ENCODE measurements around the gene COL5A2. TPM values are rescaled to one million over a fixed set of nuclear protein-coding genes. Genes with fewer than 3 reads are reported as not detected.

Gene COL5A2
- total RNA-seq, 1 donor = 0.94 TPM

GRCh38 chr2:189164746-189165145, 14.8 kb downstream of the COL5A2 start:
- Histone ChIP-seq H3K9me3 (ENCODE audit: low read depth, low read length) (no peaks in the 10 kb centered on the region), H3K4me1 (ENCODE audit: insufficient read depth, low read length) (no peaks in the 10 kb centered on the region), H3K27me3 (ENCODE audit: insufficient read depth, low read length) (no peaks in the 10 kb centered on the region), H3K4me3 (ENCODE audit: low read length) (no peak overlapping the region)

DNA sequence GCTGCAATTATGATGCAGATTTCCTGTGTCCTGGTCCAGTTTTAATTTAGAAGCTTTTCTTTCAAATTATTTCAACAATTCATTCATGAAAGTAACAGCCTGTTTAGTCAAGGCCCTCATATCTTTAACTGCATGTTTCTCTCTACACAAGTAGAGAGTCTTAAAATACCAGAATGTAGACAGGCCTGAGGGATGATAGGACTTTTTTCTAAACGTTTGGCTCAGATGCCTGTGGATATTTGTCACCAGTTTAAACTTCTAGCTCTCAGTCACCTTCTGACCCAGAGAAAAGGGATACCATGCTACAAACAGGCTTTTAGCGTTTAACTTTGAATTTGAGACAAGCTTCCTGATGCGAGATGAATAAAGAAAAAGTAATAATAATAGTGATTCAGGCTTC, 15.7 kb downstream of the COL5A2 start:
- H3K4me3 ChIP-seq (ENCODE audit: low read length) = no peak overlapping the region
- H3K4me1 ChIP-seq (ENCODE audit: insufficient read depth, low read length) = no peaks in the 10 kb centered on the region
- H3K9me3 ChIP-seq (ENCODE audit: low read depth, low read length) = no peaks in the 10 kb centered on the region
- H3K27me3 ChIP-seq (ENCODE audit: insufficient read depth, low read length) = no peaks in the 10 kb centered on the region

- Histone ChIP-seq H3K4me3 (ENCODE audit: low read length) (no peak overlapping the region), H3K4me1 (ENCODE audit: insufficient read depth, low read length) (no peaks in the 10 kb centered on the region), H3K9me3 (ENCODE audit: low read depth, low read length) (no peaks in the 10 kb centered on the region), H3K27me3 (ENCODE audit: insufficient read depth, low read length) (no peaks in the 10 kb centered on the region)
Observed at GRCh38 chr2:189162566-189162965, 17.0 kb downstream of the COL5A2 start.

DNA sequence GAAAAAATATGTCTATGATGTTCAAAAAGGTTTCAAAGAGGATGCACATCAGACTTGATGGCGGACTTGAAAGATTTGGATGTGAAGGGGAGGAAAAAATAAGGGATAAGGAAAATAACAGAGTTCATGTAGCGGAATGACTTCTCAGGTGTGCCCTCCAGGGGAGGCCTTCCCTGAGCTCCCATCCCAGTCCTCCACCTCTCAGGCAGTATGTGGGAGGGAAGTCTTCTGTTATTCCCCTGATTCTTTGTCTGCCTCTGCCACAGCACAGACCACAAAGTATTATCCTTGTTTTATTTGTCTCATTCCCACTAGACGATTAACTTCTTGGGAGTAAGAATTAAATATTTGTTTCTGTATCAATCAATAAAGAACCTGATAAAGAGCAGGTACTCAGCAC, 17.7 kb downstream of the COL5A2 start:
- Histone ChIP-seq H3K9me3 (ENCODE audit: low read depth, low read length) (no peaks in the 10 kb centered on the region), H3K27me3 (ENCODE audit: insufficient read depth, low read length) (no peaks in the 10 kb centered on the region), H3K4me1 (ENCODE audit: insufficient read depth, low read length) (no peaks in the 10 kb centered on the region), H3K4me3 (ENCODE audit: low read length) (no peak overlapping the region)

GRCh38 chr2:189159717-189160116, 19.8 kb downstream of the COL5A2 start:
- no peaks in the 10 kb centered on the region for H3K4me1 ChIP-seq (ENCODE audit: insufficient read depth, low read length)
- no peak overlapping the region for H3K4me3 ChIP-seq (ENCODE audit: low read length)
- no peaks in the 10 kb centered on the region for H3K27me3 ChIP-seq (ENCODE audit: insufficient read depth, low read length)
- H3K9me3 ChIP-seq (ENCODE audit: low read depth, low read length) = no peaks in the 10 kb centered on the region

GRCh38 chr2:189159273-189159672, 20.3 kb downstream of the COL5A2 start:
- no peaks in the 10 kb centered on the region for H3K9me3 ChIP-seq (ENCODE audit: low read depth, low read length)
- H3K27me3 ChIP-seq (ENCODE audit: insufficient read depth, low read length) = no peaks in the 10 kb centered on the region
- no peaks in the 10 kb centered on the region for H3K4me1 ChIP-seq (ENCODE audit: insufficient read depth, low read length)
- H3K4me3 ChIP-seq (ENCODE audit: low read length) = no peak overlapping the region

- Histone ChIP-seq H3K9me3 (ENCODE audit: low read depth, low read length) (no peaks in the 10 kb centered on the region), H3K27me3 (ENCODE audit: insufficient read depth, low read length) (no peaks in the 10 kb centered on the region), H3K4me3 (ENCODE audit: low read length) (no peak overlapping the region), H3K4me1 (ENCODE audit: insufficient read depth, low read length) (no peaks in the 10 kb centered on the region)
Observed at GRCh38 chr2:189157939-189158338, 21.6 kb downstream of the COL5A2 start.

DNA sequence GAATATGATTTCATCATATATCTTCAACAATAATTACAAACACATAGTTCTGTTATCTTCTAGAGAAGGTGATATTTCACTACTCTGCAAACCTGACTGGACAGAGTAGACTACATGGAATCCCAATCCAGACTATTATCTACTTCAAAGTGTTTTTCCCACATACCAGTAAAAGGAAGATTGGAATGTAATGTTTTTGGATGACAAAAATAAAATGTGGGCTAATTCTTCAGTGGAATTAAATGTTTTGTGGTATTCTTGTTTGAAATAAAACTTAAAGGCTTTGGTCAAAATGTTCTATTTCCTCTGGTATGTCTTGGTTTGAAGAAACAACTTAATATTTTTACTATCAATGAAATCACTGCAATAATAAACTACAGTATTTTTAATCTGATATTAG, 22.1 kb downstream of the COL5A2 start:
- no peaks in the 10 kb centered on the region for H3K9me3 ChIP-seq (ENCODE audit: low read depth, low read length)
- no peak overlapping the region for H3K4me3 ChIP-seq (ENCODE audit: low read length)
- no peaks in the 10 kb centered on the region for H3K27me3 ChIP-seq (ENCODE audit: insufficient read depth, low read length)
- H3K4me1 ChIP-seq (ENCODE audit: insufficient read depth, low read length) = no peaks in the 10 kb centered on the region

DNA sequence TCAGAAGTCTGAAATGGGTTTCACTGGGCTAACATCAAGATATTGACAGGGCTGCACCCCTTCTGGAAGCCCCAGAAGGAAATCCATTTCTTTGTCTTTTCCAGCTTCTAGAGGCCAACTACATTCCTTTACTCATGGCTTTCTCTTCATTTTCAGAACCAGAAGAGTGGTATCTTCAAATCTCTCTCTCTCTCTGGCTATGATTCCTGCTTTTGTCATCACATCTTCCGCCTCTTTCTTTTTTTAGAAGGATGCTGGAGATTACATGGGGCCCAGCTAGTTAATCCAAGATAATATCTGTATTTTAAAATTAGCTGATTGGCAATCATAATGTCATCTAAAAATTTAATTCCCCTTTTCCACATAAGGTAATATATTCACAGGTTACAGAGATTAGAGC, 23.8 kb downstream of the COL5A2 start:
- Histone ChIP-seq H3K4me3 (ENCODE audit: low read length) (no peak overlapping the region), H3K9me3 (ENCODE audit: low read depth, low read length) (no peaks in the 10 kb centered on the region), H3K27me3 (ENCODE audit: insufficient read depth, low read length) (no peaks in the 10 kb centered on the region), H3K4me1 (ENCODE audit: insufficient read depth, low read length) (no peaks in the 10 kb centered on the region)

GRCh38 chr2:189153619-189154018, 25.9 kb downstream of the COL5A2 start:
- Histone ChIP-seq H3K4me3 (ENCODE audit: low read length) (no peak overlapping the region), H3K9me3 (ENCODE audit: low read depth, low read length) (no peaks in the 10 kb centered on the region), H3K4me1 (ENCODE audit: insufficient read depth, low read length) (no peaks in the 10 kb centered on the region), H3K27me3 (ENCODE audit: insufficient read depth, low read length) (no peaks in the 10 kb centered on the region)

- Histone ChIP-seq H3K4me3 (ENCODE audit: low read length) (no peak overlapping the region), H3K9me3 (ENCODE audit: low read depth, low read length) (no peaks in the 10 kb centered on the region), H3K27me3 (ENCODE audit: insufficient read depth, low read length) (no peaks in the 10 kb centered on the region), H3K4me1 (ENCODE audit: insufficient read depth, low read length) (no peaks in the 10 kb centered on the region)
Observed at GRCh38 chr2:189152483-189152882, 27.1 kb downstream of the COL5A2 start.

DNA sequence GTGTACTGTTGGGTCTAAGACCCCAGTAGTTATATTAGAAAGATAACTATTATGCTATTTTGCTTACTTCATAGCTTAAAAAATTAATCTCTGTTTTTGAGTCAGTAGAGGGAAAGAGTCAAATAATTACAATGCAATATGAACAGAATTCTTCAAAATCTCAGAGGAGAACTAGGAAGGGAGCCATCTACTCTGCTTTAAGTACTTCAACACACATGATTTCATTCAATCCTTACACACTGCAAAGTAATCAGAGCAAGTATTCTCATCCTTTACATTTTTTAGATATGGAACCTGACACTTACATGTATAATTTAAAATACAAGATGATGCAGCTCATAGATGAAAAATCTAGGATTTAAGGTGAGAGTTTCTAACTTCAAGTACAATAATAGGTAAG, 27.7 kb downstream of the COL5A2 start:
- no peaks in the 10 kb centered on the region for H3K9me3 ChIP-seq (ENCODE audit: low read depth, low read length)
- no peaks in the 10 kb centered on the region for H3K27me3 ChIP-seq (ENCODE audit: insufficient read depth, low read length)
- H3K4me3 ChIP-seq (ENCODE audit: low read length) = no peak overlapping the region
- no peaks in the 10 kb centered on the region for H3K4me1 ChIP-seq (ENCODE audit: insufficient read depth, low read length)

GRCh38 chr2:189150033-189150432, 29.5 kb downstream of the COL5A2 start:
- no peaks in the 10 kb centered on the region for H3K9me3 ChIP-seq (ENCODE audit: low read depth, low read length)
- no peaks in the 10 kb centered on the region for H3K27me3 ChIP-seq (ENCODE audit: insufficient read depth, low read length)
- no peaks in the 10 kb centered on the region for H3K4me1 ChIP-seq (ENCODE audit: insufficient read depth, low read length)
- H3K4me3 ChIP-seq (ENCODE audit: low read length) = no peak overlapping the region

DNA sequence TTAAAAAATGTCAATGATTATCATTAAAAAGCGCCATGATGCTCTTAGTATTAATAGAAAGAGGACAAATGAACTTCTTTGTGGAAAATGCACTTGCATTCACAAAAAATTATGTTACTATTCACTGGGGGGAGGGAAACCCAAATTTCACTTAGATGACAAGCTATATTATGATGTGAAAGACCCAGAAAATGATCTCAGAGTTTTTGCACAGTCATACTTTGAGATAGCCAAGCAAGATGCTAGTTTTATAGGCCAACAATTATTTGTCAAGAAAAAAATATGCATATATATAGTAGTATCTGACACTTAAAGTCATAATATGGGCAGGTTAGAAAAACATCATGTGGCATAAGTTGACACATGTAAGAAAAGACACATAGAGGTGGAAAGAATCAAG, 31.6 kb downstream of the COL5A2 start:
- no peaks in the 10 kb centered on the region for H3K27me3 ChIP-seq (ENCODE audit: insufficient read depth, low read length)
- H3K9me3 ChIP-seq (ENCODE audit: low read depth, low read length) = no peaks in the 10 kb centered on the region
- no peak overlapping the region for H3K4me3 ChIP-seq (ENCODE audit: low read length)
- no peaks in the 10 kb centered on the region for H3K4me1 ChIP-seq (ENCODE audit: insufficient read depth, low read length)

DNA sequence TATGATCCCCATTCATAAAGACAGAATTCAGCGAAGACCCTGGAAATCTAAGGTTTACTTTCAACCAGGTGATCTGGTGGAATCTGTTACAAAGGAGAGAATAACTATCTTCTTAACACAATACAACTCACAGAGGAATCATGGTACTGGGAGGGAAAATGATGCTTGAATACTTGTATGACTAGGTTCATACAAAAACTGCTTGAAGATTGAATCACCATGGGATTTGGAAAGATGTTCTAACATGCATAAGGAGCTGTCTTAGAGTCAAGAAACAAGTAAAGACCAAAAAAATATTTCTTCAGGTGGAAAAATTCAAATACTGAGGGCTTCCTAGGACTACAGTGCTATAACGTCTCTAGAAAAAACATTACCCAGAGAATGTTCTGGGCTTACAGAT, 32.2 kb downstream of the COL5A2 start:
- Histone ChIP-seq H3K4me1 (ENCODE audit: insufficient read depth, low read length) (no peaks in the 10 kb centered on the region), H3K4me3 (ENCODE audit: low read length) (no peak overlapping the region), H3K27me3 (ENCODE audit: insufficient read depth, low read length) (no peaks in the 10 kb centered on the region), H3K9me3 (ENCODE audit: low read depth, low read length) (no peaks in the 10 kb centered on the region)

DNA sequence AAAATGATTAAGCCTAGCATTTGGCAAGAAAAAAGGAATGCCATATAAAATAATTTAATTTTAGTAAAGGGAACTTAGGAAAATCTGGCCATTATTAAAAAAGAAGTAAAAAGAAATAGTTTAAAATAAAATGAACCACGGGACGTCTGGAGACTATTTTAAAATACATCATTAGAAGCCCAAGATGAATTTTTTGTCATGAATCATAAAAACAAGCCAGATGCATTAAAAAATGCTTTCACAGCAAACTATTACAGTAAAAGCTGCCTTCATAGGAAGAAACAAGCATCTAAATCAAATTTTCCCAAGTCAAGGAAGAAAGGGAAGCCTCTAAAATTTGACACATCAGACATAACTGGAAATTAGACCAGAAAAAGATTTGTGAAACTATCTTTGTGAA, 33.0 kb downstream of the COL5A2 start:
- Histone ChIP-seq H3K4me1 (ENCODE audit: insufficient read depth, low read length) (no peaks in the 10 kb centered on the region), H3K9me3 (ENCODE audit: low read depth, low read length) (no peaks in the 10 kb centered on the region), H3K4me3 (ENCODE audit: low read length) (no peak overlapping the region), H3K27me3 (ENCODE audit: insufficient read depth, low read length) (no peaks in the 10 kb centered on the region)

GRCh38 chr2:189144700-189145211, 34.8 kb downstream of the COL5A2 start:
- H3K4me3 ChIP-seq (ENCODE audit: low read length) = no peak overlapping the region
- no peaks in the 10 kb centered on the region for H3K9me3 ChIP-seq (ENCODE audit: low read depth, low read length)
- no peaks in the 10 kb centered on the region for H3K4me1 ChIP-seq (ENCODE audit: insufficient read depth, low read length)
- no peaks in the 10 kb centered on the region for H3K27me3 ChIP-seq (ENCODE audit: insufficient read depth, low read length)
